ENCODE results near the gene DHX8. TPM values are rescaled to one million over a fixed set of nuclear protein-coding genes. Genes with fewer than 3 reads are reported as not detected.

DHX8 gene
- polyA plus RNA-seq, 1 of the 3 experiments (the other 2 are of a cell fraction): 31.3 TPM

DNA sequence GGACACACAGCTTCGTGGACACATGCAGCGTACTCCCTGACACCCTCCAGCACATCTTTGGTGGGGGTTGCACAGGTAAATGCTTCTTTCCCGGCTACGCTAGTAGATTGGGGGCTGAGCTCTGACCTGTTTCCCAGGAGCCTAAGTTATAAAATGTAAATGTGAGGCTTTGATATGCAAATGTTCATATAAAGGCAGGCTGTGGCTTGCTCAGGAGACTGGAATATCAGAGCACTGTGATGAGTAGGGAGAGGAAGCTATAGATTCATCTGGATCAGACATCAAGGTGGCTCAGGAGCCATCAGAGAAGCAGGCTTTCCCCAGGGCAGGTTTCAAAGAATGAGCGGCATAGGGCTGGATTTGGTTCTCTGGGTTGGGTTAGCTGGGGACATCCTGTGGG lies 65.7 kb downstream of the DHX8 start:
- Histone ChIP-seq H3K9me3 (no peaks in the 10 kb centered on the region), H3K4me3 (ENCODE audit: low read depth in 2 of 2, low read length in 1 of 2) (no peak overlapping the region), H3K9ac (no peak overlapping the region), H3K36me3 (replicated peaks in 1 of 2; ENCODE audit: control insufficient read depth in 1 of 2, insufficient read depth in 2 of 2, low read length in 1 of 2) (no peaks in the 10 kb centered on the region), H3K27ac (ENCODE audit: low read depth in 2 of 2, low read length in 1 of 2) (no peak overlapping the region), H3K4me2 (no peak overlapping the region), H3K79me2 (ENCODE audit: insufficient read depth) (peaks cover 7% of the 10 kb centered on the region), H4K20me1 (ENCODE audit: insufficient read depth) (no peaks in the 10 kb centered on the region), H3K9me2 (no peaks in the 10 kb centered on the region), H3F3A (replicated peaks; ENCODE audit: insufficient read depth) (peaks cover 8% of the 10 kb centered on the region), H3K4me1 (ENCODE audit: control insufficient read depth in 1 of 2, insufficient read depth in 2 of 2, low read depth in 1 of 2, low read length in 1 of 2) (peaks cover 0 to 10% of the 10 kb centered on the region in 2 experiments; a peak in 1 of 4 replicates), H2AFZ (ENCODE audit: low read depth) (no peak overlapping the region), H3K27me3 (ENCODE audit: insufficient read depth) (no peaks in the 10 kb centered on the region)
- ChIA-PET POLR2A (no interaction called here), CTCF (interaction anchor here (0.8 to 4.1 kb wide), 5 partner anchors 27 to 211 kb away, joined by 3 to 21 read pairs (median 4); no protein-coding TSS in a partner anchor)
- TF ChIP-seq, protein P1, sequence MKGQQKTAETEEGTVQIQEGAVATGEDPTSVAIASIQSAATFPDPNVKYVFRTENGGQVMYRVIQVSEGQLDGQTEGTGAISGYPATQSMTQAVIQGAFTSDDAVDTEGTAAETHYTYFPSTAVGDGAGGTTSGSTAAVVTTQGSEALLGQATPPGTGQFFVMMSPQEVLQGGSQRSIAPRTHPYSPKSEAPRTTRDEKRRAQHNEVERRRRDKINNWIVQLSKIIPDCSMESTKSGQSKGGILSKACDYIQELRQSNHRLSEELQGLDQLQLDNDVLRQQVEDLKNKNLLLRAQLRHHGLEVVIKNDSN (IDR thresholded peaks at IDR 0.05; ENCODE audit: borderline replicate concordance, low read depth): no peak
- TF ChIP-seq, protein P2, sequence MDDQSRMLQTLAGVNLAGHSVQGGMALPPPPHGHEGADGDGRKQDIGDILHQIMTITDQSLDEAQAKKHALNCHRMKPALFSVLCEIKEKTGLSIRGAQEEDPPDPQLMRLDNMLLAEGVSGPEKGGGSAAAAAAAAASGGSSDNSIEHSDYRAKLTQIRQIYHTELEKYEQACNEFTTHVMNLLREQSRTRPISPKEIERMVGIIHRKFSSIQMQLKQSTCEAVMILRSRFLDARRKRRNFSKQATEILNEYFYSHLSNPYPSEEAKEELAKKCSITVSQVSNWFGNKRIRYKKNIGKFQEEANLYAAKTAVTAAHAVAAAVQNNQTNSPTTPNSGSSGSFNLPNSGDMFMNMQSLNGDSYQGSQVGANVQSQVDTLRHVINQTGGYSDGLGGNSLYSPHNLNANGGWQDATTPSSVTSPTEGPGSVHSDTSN (IDR thresholded peaks at IDR 0.05): no peak
- no peak for TF ChIP-seq FOXJ3 (CRISPR knock-in tag; IDR thresholded peaks at IDR 0.05)
- TF ChIP-seq, protein P3, sequence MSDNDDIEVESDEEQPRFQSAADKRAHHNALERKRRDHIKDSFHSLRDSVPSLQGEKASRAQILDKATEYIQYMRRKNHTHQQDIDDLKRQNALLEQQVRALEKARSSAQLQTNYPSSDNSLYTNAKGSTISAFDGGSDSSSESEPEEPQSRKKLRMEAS (IDR thresholded peaks at IDR 0.05; ENCODE audit: low read depth): no peak
- no peak for TF ChIP-seq RCOR1 (IDR thresholded peaks at IDR 0.05; ENCODE audit: low read length)
- no peak for TF ChIP-seq TAF1 (IDR thresholded peaks at IDR 0.05; ENCODE audit: borderline replicate concordance, low read depth, low read length)
- TF ChIP-seq SMC3 (IDR thresholded peaks at IDR 0.05; ENCODE audit: low read depth, low read length): no peak
- TF ChIP-seq JUND (IDR thresholded peaks at IDR 0.05): no peak
- no peak for TF ChIP-seq RAD21 (IDR thresholded peaks at IDR 0.05; ENCODE audit: low read length)
- no peak for TF ChIP-seq SIN3A (IDR thresholded peaks at IDR 0.05; ENCODE audit: borderline replicate concordance, low read depth, low read length)
- TF ChIP-seq EZH2phosphoT487 (IDR thresholded peaks at IDR 0.05; ENCODE audit: borderline replicate concordance, low read depth): no peak
- DNase-seq: no peak
- WGBS (ENCODE audit: low lambda C conversion rate): 100% methylated on average over 4 of the region's 5 CpGs

DNA sequence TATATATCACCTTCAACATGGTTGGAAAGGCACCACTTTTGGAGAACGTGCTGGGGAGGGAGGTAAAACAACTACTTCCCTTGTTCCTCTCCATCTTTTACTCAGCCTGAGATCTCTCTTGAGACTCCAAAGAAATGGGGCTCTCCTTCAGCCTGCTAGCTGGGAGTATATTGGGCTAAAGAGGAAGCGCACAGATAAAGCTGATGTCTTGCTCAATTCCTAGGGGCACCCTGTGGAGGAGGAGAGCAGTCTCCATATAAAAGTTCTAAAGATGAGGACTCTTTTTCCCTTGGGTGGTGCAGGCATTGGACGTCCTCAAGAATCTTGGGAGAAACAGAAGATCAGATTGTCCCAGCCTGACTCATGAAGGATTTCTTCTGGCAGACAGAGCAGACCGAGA lies 67.0 kb downstream of the DHX8 start:
- no peak overlapping the region for H3K4me2 ChIP-seq
- CTCF ChIA-PET: interaction anchor here (3.6 kb wide), 1 partner anchor 26 kb away, joined by 16 read pairs; no protein-coding TSS in a partner anchor

More for the DNA sequence above, 67.0 kb downstream of the DHX8 start:
- Histone ChIP-seq H3F3A (replicated peaks; ENCODE audit: insufficient read depth) (peaks cover 8% of the 10 kb centered on the region), H3K4me1 (ENCODE audit: control insufficient read depth in 1 of 2, insufficient read depth in 2 of 2, low read depth in 1 of 2, low read length in 1 of 2) (peaks cover 0 to 6% of the 10 kb centered on the region in 2 experiments; a peak in 1 of 4 replicates), H4K20me1 (ENCODE audit: insufficient read depth) (no peaks in the 10 kb centered on the region), H3K9me2 (no peaks in the 10 kb centered on the region), H3K79me2 (ENCODE audit: insufficient read depth) (no peaks in the 10 kb centered on the region), H3K9ac (no peak overlapping the region), H2AFZ (ENCODE audit: low read depth) (no peak overlapping the region), H3K4me3 (ENCODE audit: low read depth in 2 of 2, low read length in 1 of 2) (no peak overlapping the region), H3K36me3 (replicated peaks in 1 of 2; ENCODE audit: control insufficient read depth in 1 of 2, insufficient read depth in 2 of 2, low read length in 1 of 2) (no peaks in the 10 kb centered on the region), H3K27me3 (ENCODE audit: insufficient read depth) (no peaks in the 10 kb centered on the region), H3K27ac (ENCODE audit: low read depth in 2 of 2, low read length in 1 of 2) (no peak overlapping the region), H3K9me3 (no peaks in the 10 kb centered on the region)
- no peak for DNase-seq
- WGBS (ENCODE audit: low lambda C conversion rate): 88% methylated on average over 4 of the region's 4 CpGs
- POLR2A ChIA-PET: no interaction called here
- TF ChIP-seq CHD2 (IDR thresholded peaks at IDR 0.05; ENCODE audit: low read length, partially characterized antibody) (no peak), FOXJ3 (CRISPR knock-in tag; IDR thresholded peaks at IDR 0.05) (no peak)
- TF ChIP-seq, protein P4, sequence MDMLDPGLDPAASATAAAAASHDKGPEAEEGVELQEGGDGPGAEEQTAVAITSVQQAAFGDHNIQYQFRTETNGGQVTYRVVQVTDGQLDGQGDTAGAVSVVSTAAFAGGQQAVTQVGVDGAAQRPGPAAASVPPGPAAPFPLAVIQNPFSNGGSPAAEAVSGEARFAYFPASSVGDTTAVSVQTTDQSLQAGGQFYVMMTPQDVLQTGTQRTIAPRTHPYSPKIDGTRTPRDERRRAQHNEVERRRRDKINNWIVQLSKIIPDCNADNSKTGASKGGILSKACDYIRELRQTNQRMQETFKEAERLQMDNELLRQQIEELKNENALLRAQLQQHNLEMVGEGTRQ (IDR thresholded peaks at IDR 0.05; ENCODE audit: borderline replicate concordance, low read depth, low read length): no peak
- TF ChIP-seq, protein P5, sequence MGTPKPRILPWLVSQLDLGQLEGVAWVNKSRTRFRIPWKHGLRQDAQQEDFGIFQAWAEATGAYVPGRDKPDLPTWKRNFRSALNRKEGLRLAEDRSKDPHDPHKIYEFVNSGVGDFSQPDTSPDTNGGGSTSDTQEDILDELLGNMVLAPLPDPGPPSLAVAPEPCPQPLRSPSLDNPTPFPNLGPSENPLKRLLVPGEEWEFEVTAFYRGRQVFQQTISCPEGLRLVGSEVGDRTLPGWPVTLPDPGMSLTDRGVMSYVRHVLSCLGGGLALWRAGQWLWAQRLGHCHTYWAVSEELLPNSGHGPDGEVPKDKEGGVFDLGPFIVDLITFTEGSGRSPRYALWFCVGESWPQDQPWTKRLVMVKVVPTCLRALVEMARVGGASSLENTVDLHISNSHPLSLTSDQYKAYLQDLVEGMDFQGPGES (IDR thresholded peaks at IDR 0.05; ENCODE audit: low read depth, low read length): no peak

All from SK-N-SH (cell line).